Spleen (tissue), 11 donors: ENCODE measurements around the gene LCMT2. TPM values are rescaled to one million over a fixed set of nuclear protein-coding genes. Genes with fewer than 3 reads are reported as not detected.

Experiments
- DNase-seq: peaks from one replicate; pipeline ENCODE4 v3.0.0-alpha.2; 2020
- H3K27ac ChIP-seq, 8 donors: fragments of 200-600 bp; sonication (generic) in 7 of 8; 1 replicate in 4 of 8; 2 replicates in 4 of 8; pipeline versions ENCODE4 v1.5.0 to v1.8.0; 2016 to 2021; ENCODE audit warnings: inconsistent platforms in 4 of 8, mild to moderate bottlenecking in 4 of 8, moderate library complexity in 1 of 8
- H3K27me3 ChIP-seq, 7 donors: fragments of 200-600 bp; sonication (generic) in 6 of 7; replicated peaks in 1 of 7; 1 replicate in 4 of 7; 2 replicates in 3 of 7; pipeline versions ENCODE4 v1.5.0 to v1.8.0; 2016 to 2021; ENCODE audit warnings: inconsistent platforms in 3 of 7, mild to moderate bottlenecking in 1 of 7
- H3K36me3 ChIP-seq, 6 donors: fragments of 200-600 bp; sonication (generic) in 5 of 6; 1 replicate in 4 of 6; 2 replicates in 2 of 6; pipeline versions ENCODE4 v1.5.0 to v1.8.0; 2016 to 2021; ENCODE audit warnings: inconsistent platforms in 2 of 6
- H3K4me1 ChIP-seq, 6 donors: fragments of 200-600 bp; sonication (generic) in 5 of 6; 1 replicate in 3 of 6; 2 replicates in 3 of 6; pipeline versions ENCODE4 v1.5.0 to v1.8.0; 2016 to 2021; ENCODE audit warnings: inconsistent platforms in 3 of 6
- H3K4me3 ChIP-seq, 8 donors: fragments of 200-600 bp; sonication (generic) in 7 of 8; 1 replicate in 4 of 8; 2 replicates in 4 of 8; pipeline versions ENCODE4 v1.5.0 to v1.8.0; 2016 to 2021; ENCODE audit warnings: inconsistent platforms in 4 of 8, mild to moderate bottlenecking in 4 of 8, moderate library complexity in 2 of 8
- H3K9me3 ChIP-seq, 8 donors: fragments of 200-600 bp; sonication (generic) in 7 of 8; 1 replicate in 4 of 8; 2 replicates in 4 of 8; pipeline versions ENCODE4 v1.5.0 to v1.8.0; 2016 to 2021; ENCODE audit warnings: inconsistent platforms in 4 of 8
- CTCF ChIP-seq, 11 experiments: fragments of 200-600 bp in 7 of 11; fragments of 450-650 bp in 4 of 11; sonication (generic) in 4 of 11; IDR thresholded peaks in 8 of 11; conservative IDR thresholded peaks in 3 of 11; 1 replicate in 7 of 11; 2 replicates in 4 of 11; pipeline versions ENCODE4 v1.4.0 to v1.8.0; 2016 to 2021; ENCODE audit warnings: antibody characterized with exemption in 11 of 11, inconsistent platforms in 4 of 11, mild to moderate bottlenecking in 1 of 11
- POLR2A ChIP-seq, 3 donors: fragments of 450-650 bp; IDR thresholded peaks; one replicate each; pipeline ENCODE4 v1.5.1; 2017; ENCODE audit warnings: antibody characterized with exemption in 3 of 3, mild to moderate bottlenecking in 1 of 3
- POLR2AphosphoS5 ChIP-seq, 3 donors: sonication (generic); formaldehyde crosslinking; IDR thresholded peaks; one replicate each; pipeline ENCODE4 v1.5.1; 2017; ENCODE audit warnings: antibody characterized with exemption in 3 of 3
- WGBS, 5 donors: extraction: QIAGEN DNeasy Blood & Tissue Kit in 3 of 5; methylation state at CpG; one replicate each; pipeline versions ENCODE4 v1.1.5 to v1.1.7; 2013 to 2018; 5-methylcytosine and 5-hydroxymethylcytosine counted together
- intact Hi-C: fragments of 100-400 bp; cut with DNase I; formaldehyde crosslinking; loops from one replicate; pipeline ENCODE4 v1.15.0; 2023; ENCODE audit warnings: low total_unique reads
- polyA plus RNA-seq, 3 donors: library from polyadenylated mRNA; stranded (reverse); fragments of 200-250 nt; gene quantifications; one replicate each; pipeline ENCODE4 v1.2.1, GENCODE V29; 2013
- total RNA-seq, 7 donors: library from RNA; depleted of rRNA in 3 of 7; stranded (reverse); fragments of >200 nt in 3 of 7; fragmentation: NEBNext Ultra II Directional in 4 of 7; extraction: Animal tissue kit (Norgen Biotek cat#: 25700) in 4 of 7; gene quantifications; one replicate each; pipeline versions ENCODE4 v1.1.0 to v1.2.1, GENCODE V29; 2016 to 2021
- donor health status: healthy with polysubstance abuse.
- donor health status: DM: no; HTN: no; CAD: no; lungs with moderate emphysema.
- donor health status: DM: no; HTN: no; CAD: no.
- donor health status: Bipolar disorder and iron deficiency.
- donor health status: healthy.
- donor health status: DM: no; HTN: no; CAD: no.
- donor health status: DM: yes; HTN: yes; CAD: no.

The LCMT2 gene
- total and polyA plus RNA-seq, 10 donors = 4.3 to 9.2 (median 7.3) TPM

- Histone ChIP-seq H3K27me3 (peaks cover 0 to 25% (median 0%) of the 10 kb centered on the region in 7 donors), H3K4me1 (no peaks in the 10 kb centered on the region), H3K9me3 (no peaks in the 10 kb centered on the region), H3K4me3 (no peak overlapping the region), H3K36me3 (no peaks in the 10 kb centered on the region), H3K27ac (no peak overlapping the region)
- WGBS, 5 donors = 55 to 70% (median 65%) methylated on average over 6 of the region's 6 CpGs
- intact Hi-C loops = no loop called here
- TF ChIP-seq POLR2AphosphoS5 (IDR thresholded peaks at IDR 0.05) = no peak
- no peak for TF ChIP-seq CTCF (IDR thresholded peaks at IDR 0.05 in 8 of 11, conservative IDR thresholded peaks at IDR 0.05 in 3 of 11)
- no peak for TF ChIP-seq POLR2A (IDR thresholded peaks at IDR 0.05)
- DNase-seq = no peak
Measured at GRCh38 chr15:43316016-43316970, 14.1 kb downstream of the LCMT2 start.

- no peak for DNase-seq
- Histone ChIP-seq H3K27me3 (peaks cover 0 to 40% (median 3%) of the 10 kb centered on the region in 7 donors), H3K4me3 (no peak overlapping the region), H3K4me1 (no peaks in the 10 kb centered on the region), H3K27ac (no peak overlapping the region), H3K36me3 (no peaks in the 10 kb centered on the region), H3K9me3 (no peaks in the 10 kb centered on the region)
- 78 to 92% (median 86%) methylated on average over 3 of the region's 3 CpGs for WGBS, 5 donors
- intact Hi-C loops = no loop called here
- TF ChIP-seq POLR2AphosphoS5 (IDR thresholded peaks at IDR 0.05) (no peak), POLR2A (IDR thresholded peaks at IDR 0.05) (no peak), CTCF (IDR thresholded peaks at IDR 0.05 in 8 of 11, conservative IDR thresholded peaks at IDR 0.05 in 3 of 11) (no peak)
Measured at GRCh38 chr15:43314171-43314570, 16.2 kb downstream of the LCMT2 start.

- Histone ChIP-seq H3K9me3 (no peaks in the 10 kb centered on the region), H3K36me3 (no peaks in the 10 kb centered on the region), H3K27ac (no peak overlapping the region), H3K27me3 (peaks cover 0 to 53% (median 3%) of the 10 kb centered on the region in 7 donors), H3K4me1 (no peaks in the 10 kb centered on the region), H3K4me3 (no peak overlapping the region)
- intact Hi-C loops = no loop called here
- DNase-seq = no peak
- 64 to 71% (median 69%) methylated on average over 4 of the region's 4 CpGs for WGBS, 5 donors
- no peak for TF ChIP-seq POLR2AphosphoS5 (IDR thresholded peaks at IDR 0.05)
- no peak for TF ChIP-seq POLR2A (IDR thresholded peaks at IDR 0.05)
- no peak for TF ChIP-seq CTCF (IDR thresholded peaks at IDR 0.05 in 8 of 11, conservative IDR thresholded peaks at IDR 0.05 in 3 of 11)
Measured at GRCh38 chr15:43312378-43312777, 18.0 kb downstream of the LCMT2 start.

- WGBS, 5 donors = 85 to 90% (median 86%) methylated on average over 11 of the region's 11 CpGs
- H3K27me3 ChIP-seq = peaks cover 0 to 33% (median 0%) of the 10 kb centered on the region in 7 donors
- intact Hi-C loops = no loop called here
- H3K4me3 ChIP-seq = no peak within 1 kb of the TSS
- H3K9me3 ChIP-seq = no peaks in the 10 kb centered on the region
- H3K36me3 ChIP-seq = no peaks in the 10 kb centered on the region
- DNase-seq = no peak
- no peak within 1 kb of the TSS for H3K27ac ChIP-seq
- TF ChIP-seq POLR2A (IDR thresholded peaks at IDR 0.05) = no peak
- TF ChIP-seq POLR2AphosphoS5 (IDR thresholded peaks at IDR 0.05) = no peak
- no peak for TF ChIP-seq CTCF (IDR thresholded peaks at IDR 0.05 in 8 of 11, conservative IDR thresholded peaks at IDR 0.05 in 3 of 11)
- H3K4me1 ChIP-seq = no peaks in the 10 kb centered on the region
Measured at GRCh38 chr15:43302205-43302817, 28.1 kb downstream of the LCMT2 start, which contains the start of gene TGM7. Gene TGM7 (minus strand): TSS chr15:43302255.
